Superior temporal gyrus (tissue), 1 donor: Measurements from ENCODE around the gene RHEBL1.
"Not testable (repeated sequence)": the region's sequence is repeated elsewhere in the genome, so short reads cannot be mapped to it uniquely, and the experiment has no call there.

Source experiments
- DNase-seq: peaks from one replicate; pipeline ENCODE4 v3.0.0-alpha.2; 2016; ENCODE audit errors: extremely low spot score

Gene RHEBL1

DNA sequence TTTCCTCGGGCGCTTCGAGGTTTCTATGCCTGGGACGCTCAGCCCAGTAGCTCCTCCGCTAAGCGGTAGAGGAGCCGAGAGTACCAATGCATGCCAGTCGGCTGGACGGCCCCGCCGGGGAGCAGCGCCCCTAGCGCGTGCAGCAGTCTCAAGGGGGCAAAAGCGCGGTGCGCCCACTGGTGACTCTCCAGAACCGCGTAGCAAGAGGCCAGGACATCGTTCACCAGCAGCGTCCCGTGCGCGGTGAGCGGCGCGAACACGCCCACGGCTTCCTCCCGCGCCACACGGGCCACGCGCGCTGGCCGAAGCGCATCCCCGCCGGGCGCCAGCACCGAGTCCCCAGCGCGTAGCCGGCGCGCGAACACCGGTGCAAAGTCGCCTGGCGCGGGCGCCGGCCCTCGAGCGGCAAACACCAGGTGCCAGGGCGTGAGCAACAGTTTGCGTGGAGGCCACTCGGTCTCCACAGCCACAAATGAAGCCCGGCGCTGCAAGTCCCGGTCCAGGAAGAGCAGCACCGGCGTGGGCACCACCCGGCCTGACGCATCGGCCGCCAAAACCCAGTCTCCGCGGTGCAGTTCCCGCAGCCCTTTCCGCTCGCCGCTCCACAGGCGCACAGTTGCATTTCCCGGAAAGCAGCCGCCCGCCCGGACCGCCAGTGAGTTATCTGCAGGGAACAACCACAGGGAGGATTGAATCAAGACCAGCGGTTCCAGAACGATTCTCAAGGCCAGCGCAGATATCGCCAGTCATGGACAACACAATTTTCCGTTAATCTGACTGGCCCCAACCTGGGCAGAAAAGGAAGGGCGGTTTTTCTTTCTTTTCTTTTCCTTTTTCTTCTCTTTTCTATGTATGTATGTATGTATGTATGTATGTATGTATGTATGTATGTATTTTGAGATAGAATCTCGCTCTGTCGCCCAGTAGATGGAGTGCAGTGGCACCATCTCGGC, 20.3 kb upstream of the RHEBL1 start:
- peak; percentile 40 for DNase-seq

DNA sequence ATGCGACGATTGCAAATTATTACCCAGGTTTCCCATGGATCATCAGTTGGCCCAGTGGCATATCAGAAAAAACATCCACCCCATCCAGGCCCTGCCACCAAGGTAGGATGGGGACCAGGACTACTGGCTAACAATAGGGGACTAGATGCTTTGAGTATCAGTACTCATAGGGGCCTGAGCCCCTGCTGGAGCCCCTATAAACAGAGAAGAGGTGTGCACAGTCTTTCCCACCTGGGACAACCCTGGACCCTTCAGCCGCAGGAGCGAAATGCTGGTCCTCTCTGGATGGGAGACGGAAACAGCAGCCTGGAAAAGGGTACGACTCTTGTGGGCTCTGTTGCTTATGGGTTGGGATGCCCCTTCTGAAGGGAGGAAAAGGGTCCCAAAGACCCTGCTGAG, 19.2 kb upstream of the RHEBL1 start:
- DNase-seq, result no peak

DNA sequence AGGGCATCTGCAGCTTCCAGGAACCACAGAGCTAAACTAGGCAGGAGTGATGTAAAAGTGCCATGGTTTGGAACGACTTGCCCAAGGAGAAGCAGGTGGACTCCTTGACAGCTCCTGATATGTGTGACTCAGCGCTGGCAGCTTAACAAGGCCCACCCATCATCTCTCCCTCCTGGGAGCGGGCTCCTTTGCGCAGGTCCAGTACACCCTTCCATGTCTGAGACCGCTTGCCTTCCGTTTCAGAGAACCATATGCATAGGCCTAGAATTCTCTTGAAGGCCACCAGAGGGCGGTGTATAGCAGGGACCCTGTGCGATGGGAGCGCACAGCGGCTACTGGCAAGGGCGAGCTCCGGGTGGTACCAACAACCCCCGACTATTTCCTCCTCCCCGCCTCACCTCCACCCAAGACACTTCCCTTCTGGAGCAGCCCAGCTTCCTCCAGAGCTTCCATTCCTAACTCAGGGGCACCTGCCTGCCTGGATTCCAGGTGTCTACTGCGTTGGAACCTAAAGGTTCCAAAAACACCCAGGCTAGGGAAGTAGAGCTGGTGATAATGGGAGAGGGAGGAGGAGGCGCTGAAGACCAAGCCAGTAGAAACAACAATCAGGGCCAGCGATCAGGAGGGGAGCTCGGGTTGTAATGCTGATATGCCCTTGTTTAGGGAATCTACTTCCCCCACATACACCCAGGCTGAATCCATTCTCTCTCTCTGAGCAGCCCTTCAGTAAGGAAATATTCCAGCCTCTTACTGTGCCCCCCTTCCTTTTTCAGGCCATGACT, 18.6 kb upstream of the RHEBL1 start:
- DNase-seq, result peak; percentile 93

DNA sequence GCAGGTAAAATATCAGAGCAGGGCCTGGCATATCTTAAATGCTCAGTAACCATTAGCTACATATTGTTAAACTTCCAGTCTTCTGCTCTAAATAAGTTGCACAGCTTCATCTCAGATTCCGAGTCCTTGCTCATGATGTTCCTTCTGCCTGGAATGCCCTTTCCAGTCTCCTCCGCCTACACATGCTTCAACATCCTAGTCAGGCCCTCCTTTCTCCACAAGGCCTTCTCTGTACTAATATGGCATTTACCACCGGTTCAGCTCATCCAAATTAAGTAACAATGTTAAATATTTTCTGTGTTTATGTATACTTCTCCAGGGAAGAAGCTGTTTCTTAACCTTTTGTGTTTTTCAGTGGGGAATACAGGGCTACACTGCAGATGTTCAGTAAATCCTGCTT, 16.3 kb upstream of the RHEBL1 start:
- no peak for DNase-seq

DNA sequence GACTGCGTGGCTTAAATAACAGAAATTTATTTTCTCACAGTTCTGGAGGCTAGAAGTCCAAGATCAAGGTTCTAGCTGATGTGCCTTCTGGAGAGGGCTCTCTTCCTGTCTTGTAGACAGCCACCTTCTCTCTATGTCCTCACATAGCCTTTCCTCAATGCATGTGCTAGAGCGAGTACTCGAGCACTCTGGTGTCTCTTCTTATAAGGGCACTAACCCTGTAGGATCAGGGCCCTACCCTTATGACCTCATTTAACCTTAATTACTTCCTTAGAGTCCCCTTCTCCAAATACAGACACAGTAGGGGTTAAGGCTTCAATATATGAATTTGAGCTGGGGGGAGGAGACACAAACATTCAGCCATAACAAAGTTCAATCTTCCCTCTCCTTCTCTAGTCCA, 14.7 kb upstream of the RHEBL1 start:
- DNase-seq, result no peak

DNA sequence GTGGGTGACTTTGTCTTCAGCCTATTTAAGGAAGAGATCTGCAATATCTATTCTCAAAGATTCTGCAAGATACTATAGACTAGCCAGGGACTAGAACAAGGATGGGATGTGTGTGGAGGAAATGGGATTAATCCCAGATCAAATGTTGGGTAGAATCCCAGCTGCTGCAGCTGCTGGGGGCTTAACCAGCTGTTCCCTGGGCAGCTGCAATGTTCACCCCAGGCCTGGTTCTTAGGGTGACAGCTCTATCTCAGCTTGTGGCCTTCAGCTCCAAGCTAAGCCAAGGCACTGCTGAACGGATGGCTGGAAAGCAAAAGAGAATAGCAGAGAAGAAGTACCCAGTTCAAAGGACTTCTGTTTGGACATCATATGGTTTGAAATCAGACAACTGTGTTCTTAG, 10.0 kb upstream of the RHEBL1 start:
- no peak for DNase-seq

DNA sequence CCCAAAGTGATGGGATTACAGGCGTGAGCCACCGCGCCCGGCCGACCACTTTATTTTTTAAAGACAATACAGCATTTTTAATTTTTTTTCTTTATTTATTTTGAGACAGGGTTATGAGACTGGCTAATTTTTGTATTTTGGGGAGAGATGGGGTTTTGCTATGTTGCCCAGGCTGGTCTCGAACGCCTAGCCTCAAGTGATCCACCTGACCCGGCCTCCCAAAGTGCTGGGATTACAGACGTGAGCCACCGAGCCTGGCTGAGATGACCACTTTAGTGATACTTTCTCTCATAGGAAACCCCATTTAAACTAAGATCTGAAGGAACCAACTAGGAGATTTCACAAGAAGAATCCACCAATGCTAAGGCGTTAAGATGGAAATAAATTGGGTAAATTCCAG, 1.2 kb upstream of the RHEBL1 start:
- no peak for DNase-seq

DNA sequence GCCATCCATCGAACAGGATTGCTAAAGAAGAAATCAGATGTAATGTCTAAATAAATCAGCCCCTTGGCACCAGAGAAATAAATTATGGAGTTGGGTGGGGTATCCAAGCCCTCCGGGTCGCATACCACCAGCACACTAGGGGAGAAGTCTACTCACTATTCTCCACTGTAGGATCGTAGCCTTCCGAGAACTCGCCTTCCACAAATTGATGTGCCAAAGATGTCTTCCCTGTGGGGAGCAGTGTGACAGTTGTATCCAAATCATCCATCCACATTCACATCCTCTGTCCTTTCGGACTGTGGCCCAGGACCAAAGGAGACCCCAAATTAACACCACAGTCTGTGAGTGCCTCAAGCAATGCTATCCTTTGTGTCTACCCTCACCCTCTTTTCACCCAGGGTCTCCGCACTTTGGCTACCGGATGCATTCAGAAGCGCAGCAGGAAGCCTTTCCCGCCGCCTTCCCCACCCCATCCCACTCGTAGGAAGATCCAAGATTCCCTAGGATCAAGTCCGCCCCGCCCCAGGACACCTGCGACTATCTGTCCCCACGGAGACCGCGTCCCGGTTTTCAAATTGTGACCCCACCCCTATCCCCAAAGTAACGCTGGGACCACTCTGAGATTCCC, 786 bp downstream of the RHEBL1 start:
- no peak for DNase-seq

DNA sequence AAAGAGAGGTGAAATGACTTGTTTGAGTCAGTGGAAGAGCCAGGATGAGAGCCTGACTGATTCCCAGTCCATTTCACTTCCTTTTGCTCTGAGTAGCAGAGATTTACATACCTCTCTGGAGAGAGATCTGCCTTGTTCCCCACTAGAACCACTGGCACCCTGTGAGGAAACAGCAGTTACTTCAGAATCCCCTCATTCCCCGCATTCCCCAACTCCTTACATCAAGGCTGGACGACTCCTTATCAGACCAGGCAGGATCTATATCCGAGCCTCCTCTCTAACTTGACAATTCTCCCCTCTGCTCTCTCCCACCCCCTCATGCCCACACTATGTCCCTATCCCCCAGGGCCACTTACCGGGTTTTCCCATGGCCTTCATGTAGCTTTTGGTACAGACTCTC, 3.7 kb downstream of the RHEBL1 start:
- no peak for DNase-seq

DNA sequence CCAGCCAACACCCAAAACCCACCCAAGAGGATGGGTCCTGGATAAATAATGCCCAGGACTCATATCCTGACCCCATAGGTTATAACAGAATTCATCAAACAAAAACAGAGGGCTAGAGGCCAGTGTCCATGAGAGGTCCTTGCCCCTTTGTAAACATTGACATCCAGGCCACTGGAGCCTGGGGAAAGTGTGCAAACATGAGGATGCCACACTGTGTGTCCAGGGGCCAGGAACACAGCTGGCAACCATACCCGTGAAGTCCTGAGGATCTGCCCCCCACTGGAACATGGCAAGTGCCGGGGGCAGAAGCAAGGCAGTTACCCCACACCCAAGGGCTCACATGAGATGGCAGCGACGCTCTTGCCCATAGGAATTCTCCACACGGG, 5.0 kb downstream of the RHEBL1 start:
- no peak for DNase-seq

DNA sequence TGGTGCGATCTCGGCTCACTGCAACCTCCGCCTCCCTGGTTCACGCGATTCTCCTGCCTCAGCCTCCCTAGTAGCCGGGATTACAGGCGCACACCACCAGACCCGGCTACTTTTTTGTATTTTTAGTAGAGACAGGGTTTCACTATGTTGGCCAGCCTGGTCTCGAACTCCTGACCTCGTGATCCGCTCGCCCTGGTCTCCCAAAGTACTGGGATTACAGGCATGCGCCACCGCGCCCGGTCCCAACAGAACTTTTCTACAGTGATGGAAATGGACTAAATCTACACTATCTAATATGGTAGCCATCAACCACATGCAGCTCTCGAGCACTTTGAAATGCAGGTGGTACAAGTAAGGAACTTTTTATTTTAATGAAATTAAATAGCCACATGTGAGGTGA, 7.9 kb downstream of the RHEBL1 start:
- not testable (repeated sequence) for DNase-seq

DNA sequence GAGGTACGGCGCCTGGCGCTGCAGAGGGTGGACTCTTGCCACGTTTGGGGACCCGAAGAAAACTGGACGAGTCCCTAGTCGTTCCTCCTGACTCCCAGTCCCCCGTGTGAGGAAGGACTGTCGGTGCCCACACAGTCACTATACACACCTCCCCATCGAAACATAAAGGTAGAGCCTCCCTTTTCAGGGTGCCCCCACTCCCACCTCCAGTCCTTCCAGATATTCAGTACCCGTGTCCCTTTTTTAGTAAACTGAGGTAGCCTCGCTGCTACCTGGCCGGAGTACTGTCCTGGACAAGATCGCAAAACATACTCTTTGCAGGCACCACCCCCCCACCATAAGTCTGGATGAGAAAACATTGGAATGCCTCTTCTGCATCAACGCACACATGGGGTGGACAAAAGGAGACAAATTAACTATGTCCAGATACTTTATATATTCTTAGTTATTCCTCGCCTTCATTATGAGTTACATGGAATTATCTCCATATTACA, 8.6 kb downstream of the RHEBL1 start:
- no peak for DNase-seq

DNA sequence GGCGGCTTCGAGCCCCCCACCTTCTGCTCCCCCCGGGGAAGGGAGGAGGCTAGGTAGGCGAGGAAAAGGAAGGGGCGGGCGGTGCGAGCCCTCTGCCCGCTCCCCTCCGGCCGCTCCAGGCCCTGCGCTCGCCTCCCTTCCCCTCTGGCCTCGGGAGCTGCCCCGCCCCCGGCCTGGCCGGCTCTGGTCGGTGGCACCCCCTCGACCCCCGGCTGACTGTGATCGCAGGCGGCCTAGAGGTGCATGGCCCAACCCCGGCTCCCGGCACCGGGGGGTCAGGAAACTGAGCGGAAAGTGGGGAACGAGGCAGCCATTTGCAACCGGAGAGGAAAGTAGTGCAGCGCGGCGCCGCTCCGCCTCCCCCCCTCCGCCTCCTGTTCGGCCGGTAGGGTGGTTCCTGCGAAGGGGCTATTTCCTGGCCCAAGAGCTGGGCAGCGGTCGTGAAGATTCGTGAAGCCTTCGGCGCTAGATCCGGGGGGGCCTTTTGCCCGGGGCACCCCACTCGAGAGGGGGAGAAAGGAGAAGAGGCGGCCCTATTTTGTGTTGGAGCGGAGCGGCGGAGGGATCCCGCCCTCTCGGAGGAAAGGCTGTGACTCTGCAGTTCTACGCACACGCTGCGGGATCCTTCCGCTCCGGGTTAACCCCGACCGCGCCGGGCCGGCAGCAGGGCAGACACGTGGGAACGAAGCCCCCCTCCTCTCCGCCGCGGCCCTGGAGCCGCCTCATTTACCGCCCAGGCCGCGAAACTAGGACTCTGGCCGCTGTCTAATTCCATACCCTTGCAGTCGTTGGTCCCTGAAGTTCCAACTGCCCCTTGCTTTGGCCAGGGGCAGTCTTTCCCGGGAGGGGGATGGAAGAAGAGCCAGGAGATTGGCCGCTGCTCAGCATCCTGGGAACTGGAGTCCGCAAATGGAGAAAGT, 9.3 kb downstream of the RHEBL1 start, which contains the start of gene KMT2D:
Gene KMT2D, minus strand, starts transcription at position 558 of the 920 bp plus-strand sequence. CDS start 5,470 bp downstream, outside the sequence.
- peak; percentile 95 for DNase-seq

DNA sequence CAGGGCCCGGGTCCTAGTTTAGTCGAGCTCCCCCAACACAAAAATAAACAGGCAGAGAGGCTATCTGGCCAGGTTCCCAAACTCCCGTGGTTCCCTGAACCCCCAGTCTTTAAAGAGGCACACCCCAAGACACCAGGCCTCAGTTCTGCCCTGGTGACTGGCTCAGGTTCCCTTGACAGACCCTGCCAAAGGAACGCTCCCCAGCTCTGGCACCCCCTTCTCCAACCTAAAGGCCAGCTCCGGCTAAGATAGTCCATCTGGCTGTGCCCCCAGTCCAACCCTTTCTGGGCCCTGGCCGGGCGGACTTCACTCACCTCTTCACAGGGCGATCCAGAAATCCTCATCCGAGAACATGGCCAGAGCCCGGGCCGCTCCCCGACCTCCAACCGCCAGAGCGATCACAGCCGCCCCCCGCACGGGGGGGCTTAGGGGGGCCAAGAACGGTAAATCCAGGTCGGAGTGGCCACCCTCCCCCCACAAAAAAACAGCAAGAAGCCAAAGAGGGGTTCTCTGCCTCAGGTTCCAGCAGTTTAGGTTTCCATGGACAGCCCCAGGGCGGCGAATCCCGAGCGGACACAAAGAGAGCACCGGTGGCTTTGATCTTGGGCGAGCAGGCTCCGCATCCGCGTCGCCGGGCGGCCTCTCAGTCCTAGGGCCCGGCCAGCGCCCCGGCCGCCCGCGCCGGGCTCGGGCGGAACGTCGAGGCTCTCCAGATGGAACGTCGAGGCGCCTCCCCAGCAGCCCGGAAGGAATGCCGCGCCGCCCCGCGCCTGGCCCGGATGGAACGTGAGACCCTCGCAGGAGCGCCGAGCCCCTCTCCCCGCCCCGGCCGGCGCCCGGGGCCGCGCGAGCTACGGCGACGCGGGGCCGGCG, 10.2 kb downstream of the RHEBL1 start:
- no peak for DNase-seq

DNA sequence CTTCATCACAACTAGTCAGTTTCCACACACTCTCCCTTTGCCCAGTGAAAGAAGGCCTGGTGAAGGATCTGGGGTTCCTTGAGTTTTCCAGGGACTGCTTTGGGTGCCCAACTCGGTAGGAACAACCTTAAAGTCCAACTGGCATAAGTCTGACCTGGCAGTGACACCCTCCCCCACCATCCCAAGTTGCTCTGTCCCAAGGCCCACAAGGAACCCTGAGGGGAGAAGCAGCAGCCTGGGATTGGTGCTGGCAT, 10.8 kb downstream of the RHEBL1 start:
- no peak for DNase-seq

DNA sequence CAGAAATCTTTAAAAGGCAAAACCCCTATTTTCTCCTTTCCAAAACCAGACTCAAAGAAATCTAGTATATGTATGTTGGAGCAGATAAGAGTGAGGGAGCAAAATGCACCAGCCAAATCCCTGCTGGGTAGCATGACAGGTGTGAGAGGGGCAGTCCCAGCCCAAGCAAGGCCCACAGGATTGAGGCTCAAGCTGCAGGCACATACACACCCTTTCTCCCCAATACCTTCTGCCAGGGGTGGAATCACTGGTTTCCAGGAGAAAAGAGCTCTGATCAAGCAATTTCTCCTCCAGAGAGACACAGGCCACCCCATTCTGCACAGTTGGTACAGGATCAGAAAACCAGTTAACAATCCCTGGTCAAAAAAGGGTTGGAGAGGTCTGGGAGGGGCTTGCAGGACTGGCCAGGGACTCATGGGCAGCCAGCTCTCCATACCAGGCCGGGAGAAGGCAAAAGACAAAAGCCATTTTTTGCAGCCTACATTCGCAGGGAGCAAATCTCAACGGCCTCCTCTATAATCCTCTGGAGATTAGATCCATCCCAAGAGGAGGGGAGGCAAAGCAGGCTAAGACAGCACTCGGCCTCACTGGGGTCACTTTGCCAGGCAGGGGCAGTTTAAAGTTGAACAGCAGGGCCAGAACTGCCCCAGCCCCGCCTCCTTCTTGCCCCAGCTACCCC, 11.3 kb downstream of the RHEBL1 start:
- no peak for DNase-seq

DNA sequence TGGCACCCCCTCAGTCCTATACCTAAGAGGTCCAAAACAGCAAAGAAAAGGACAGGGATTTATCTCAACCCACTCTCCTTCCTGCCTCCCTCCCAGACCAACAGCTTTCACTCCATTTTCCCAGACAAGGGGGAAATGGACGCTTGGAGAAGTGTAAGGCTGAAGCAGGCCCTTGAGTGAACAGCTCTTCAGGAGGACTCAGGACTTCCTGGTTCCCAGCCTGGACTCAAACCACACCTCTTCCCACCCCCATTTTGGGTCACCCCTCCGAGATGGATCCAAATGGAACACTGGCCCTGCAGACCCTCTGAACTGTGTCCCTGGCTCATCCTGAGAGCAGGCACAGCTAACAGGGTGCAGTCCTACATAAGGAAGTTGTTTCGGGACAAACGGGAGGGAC, 11.9 kb downstream of the RHEBL1 start:
- DNase-seq, result no peak

DNA sequence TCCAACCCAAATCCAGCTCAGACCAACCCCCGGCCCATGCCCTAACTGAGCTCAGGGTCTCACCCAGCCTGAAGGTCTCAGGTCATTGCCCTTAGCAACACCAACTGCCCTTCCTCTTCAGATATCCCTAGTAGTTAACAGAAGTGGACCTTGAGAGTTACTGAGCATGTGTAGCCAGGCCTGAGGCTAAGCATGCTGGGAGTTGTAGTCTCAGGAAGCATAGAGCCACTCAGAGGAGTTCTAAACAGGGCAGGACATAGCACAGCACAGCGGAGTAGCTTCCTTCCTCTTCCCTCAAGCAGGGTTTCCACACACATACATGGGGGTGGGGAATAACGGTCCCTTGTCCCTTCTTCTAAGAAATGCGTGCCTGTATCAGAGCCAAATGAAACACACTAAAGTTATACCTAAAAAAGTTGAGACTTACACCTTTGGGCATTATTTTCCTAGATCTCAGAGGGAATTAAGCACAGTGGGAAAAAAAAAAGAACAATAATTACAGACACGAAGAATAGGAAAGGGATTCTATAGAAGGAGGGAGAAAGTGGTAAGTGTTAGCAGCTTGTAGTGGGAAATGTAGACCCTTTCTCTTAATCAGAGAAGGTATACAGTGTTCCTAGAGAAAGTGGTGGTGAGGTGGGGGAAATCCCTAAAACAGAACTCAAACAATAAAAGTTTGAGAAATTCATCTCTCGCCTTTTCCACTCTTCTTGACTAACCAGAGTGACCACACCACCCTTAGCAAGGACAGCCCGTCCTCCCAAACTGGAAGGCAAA, 13.6 kb downstream of the RHEBL1 start:
- DNase-seq, result peak; percentile 73

DNA sequence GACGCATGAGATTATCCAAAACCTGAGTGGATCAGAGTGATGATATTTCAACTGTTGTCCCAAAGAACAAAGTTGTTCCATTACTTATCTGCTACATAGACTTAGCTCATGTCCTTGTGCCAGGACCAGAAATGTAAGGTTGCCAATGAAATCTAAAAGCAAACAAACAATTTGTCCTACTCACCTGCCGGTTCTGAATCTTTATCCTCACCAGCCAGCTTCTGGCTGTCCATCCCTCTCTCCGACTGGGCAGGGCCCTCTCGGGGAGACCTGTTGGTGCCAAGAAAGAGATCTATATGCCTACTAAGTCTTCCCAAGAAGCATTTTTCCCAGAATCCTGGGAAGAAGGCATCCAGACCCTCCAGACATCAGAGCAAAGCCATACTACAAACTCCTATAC, 14.7 kb downstream of the RHEBL1 start:
- DNase-seq, result no peak
